Astrocyte (in vitro differentiated cells and primary cell): Measurements from ENCODE around the gene FAM120B. TPM values are rescaled to one million over a fixed set of nuclear protein-coding genes. Genes with fewer than 3 reads are reported as not detected.

Source experiments
- DNase-seq: peaks from one replicate; pipeline ENCODE4 v3.0.0-alpha.2; 2010; ENCODE audit warnings: low read depth
- FAIRE-seq: peaks from 2 replicates; lab custom pipeline; 2011; peaks lifted over from hg19 to GRCh38; lab: Jason Lieb, UNC
- H2AFZ ChIP-seq: 2 replicates; pipeline ENCODE4 v1.6.0; 2012; ENCODE audit warnings: low read depth, low read length, inconsistent platforms
- H3K27ac ChIP-seq: 2 replicates; pipeline ENCODE4 v1.5.1; 2011; ENCODE audit warnings: low read depth, low read length, inconsistent platforms
- H3K27me3 ChIP-seq: 2 replicates; pipeline ENCODE4 v1.6.0; 2011; ENCODE audit warnings: low read length, inconsistent platforms; ENCODE audit not compliant: insufficient read depth
- H3K36me3 ChIP-seq: 2 replicates; pipeline ENCODE4 v1.5.1; 2011; ENCODE audit warnings: low read length, inconsistent platforms; ENCODE audit not compliant: insufficient read depth
- H3K4me1 ChIP-seq: 2 replicates; pipeline ENCODE4 v1.5.1; 2011; ENCODE audit warnings: low read length, inconsistent platforms; ENCODE audit not compliant: insufficient read depth
- H3K4me2 ChIP-seq: 2 replicates; pipeline ENCODE4 v1.6.0; 2012; ENCODE audit warnings: low read length, inconsistent platforms
- H3K4me3 ChIP-seq: 2 replicates; pipeline ENCODE4 v1.5.1; 2011; ENCODE audit warnings: low read depth, mild to moderate bottlenecking, low read length, inconsistent platforms; ENCODE audit not compliant: insufficient read depth
- H3K79me2 ChIP-seq: 2 replicates; pipeline ENCODE4 v1.6.0; 2012; ENCODE audit warnings: mild to moderate bottlenecking, low read length, inconsistent platforms; ENCODE audit not compliant: insufficient read depth
- H3K9ac ChIP-seq: 2 replicates; pipeline ENCODE4 v1.6.0; 2012; ENCODE audit warnings: mild to moderate bottlenecking, low read length, inconsistent platforms
- H3K9me3 ChIP-seq: 2 replicates; pipeline ENCODE4 v1.5.1; 2012; ENCODE audit warnings: low read depth, mild to moderate bottlenecking, low read length, inconsistent platforms; ENCODE audit not compliant: insufficient read depth
- H4K20me1 ChIP-seq: 2 replicates; pipeline ENCODE4 v1.6.0; 2012; ENCODE audit warnings: low read length, inconsistent platforms; ENCODE audit not compliant: insufficient read depth
- H3K27ac Mint-ChIP-seq: one replicate; pipeline ENCODE4 v1.8.0; 2021; ENCODE audit warnings: mild to moderate bottlenecking, mixed read lengths; ENCODE audit not compliant: unreplicated experiment
- H3K27me3 Mint-ChIP-seq: one replicate; pipeline ENCODE4 v1.8.0; 2021; ENCODE audit warnings: low read depth, mixed read lengths; ENCODE audit not compliant: unreplicated experiment
- H3K36me3 Mint-ChIP-seq: one replicate; pipeline ENCODE4 v1.8.0; 2021; ENCODE audit warnings: low read depth, mixed read lengths; ENCODE audit not compliant: unreplicated experiment
- H3K4me1 Mint-ChIP-seq: one replicate; pipeline ENCODE4 v1.8.0; 2021; ENCODE audit warnings: low read depth, mixed read lengths; ENCODE audit not compliant: unreplicated experiment
- H3K4me3 Mint-ChIP-seq: one replicate; pipeline ENCODE4 v1.8.0; 2021; ENCODE audit warnings: mild to moderate bottlenecking, moderate library complexity, mixed read lengths; ENCODE audit not compliant: unreplicated experiment
- H3K9me3 Mint-ChIP-seq: one replicate; pipeline ENCODE4 v1.8.0; 2021; ENCODE audit warnings: mild to moderate bottlenecking, mixed read lengths; ENCODE audit not compliant: unreplicated experiment
- CTCF ChIP-seq: IDR thresholded peaks from 2 replicates; pipeline ENCODE4 v1.5.1; 2011; ENCODE audit warnings: low read depth, mild to moderate bottlenecking, inconsistent platforms, low read length, moderate library complexity; ENCODE audit not compliant: insufficient read depth
- EZH2 ChIP-seq: IDR thresholded peaks from 2 replicates; pipeline ENCODE4 v1.6.1; 2012; ENCODE audit warnings: mild to moderate bottlenecking, low read length, inconsistent platforms; ENCODE audit not compliant: insufficient read depth
- total RNA-seq: library from RNA; stranded (reverse); gene quantifications from 2 replicates; pipeline ENCODE4 v1.2.1, GENCODE V29; 2021

FAM120B gene
- total RNA-seq, 1 donor from 2014 or later, result 29.8 TPM

GRCh38 chr6:170261643-170262488 is 44.7 kb upstream of the FAM120B start:
- H3K4me3 Mint-ChIP-seq, result no peak overlapping the region
- no peak overlapping the region for H3K4me2 ChIP-seq
- H3K9me3 Mint-ChIP-seq, result peaks cover 2% of the 10 kb centered on the region
- H3K27me3 ChIP-seq, result no peaks in the 10 kb centered on the region
- no peak overlapping the region for H2AFZ ChIP-seq
- H3K27ac ChIP-seq, result no peak overlapping the region
- H3K27me3 Mint-ChIP-seq, result peaks cover 33% of the 10 kb centered on the region
- TF ChIP-seq EZH2, result no peak
- TF ChIP-seq CTCF, result no peak
- FAIRE-seq, result no peak
- H3K36me3 Mint-ChIP-seq, result no peaks in the 10 kb centered on the region
- H3K9ac ChIP-seq, result no peak overlapping the region
- H3K27ac Mint-ChIP-seq, result no peak overlapping the region
- no peak overlapping the region for H3K4me3 ChIP-seq
- H3K9me3 ChIP-seq, result no peaks in the 10 kb centered on the region
- H3K36me3 ChIP-seq, result no peaks in the 10 kb centered on the region
- H4K20me1 ChIP-seq, result no peaks in the 10 kb centered on the region
- no peaks in the 10 kb centered on the region for H3K79me2 ChIP-seq
- H3K4me1 ChIP-seq, result no peaks in the 10 kb centered on the region
- peaks cover 2% of the 10 kb centered on the region for H3K4me1 Mint-ChIP-seq
- DNase-seq, result no peak

GRCh38 chr6:170262489-170263088 is 44.0 kb upstream of the FAM120B start:
- FAIRE-seq, result no peak
- H3K4me2 ChIP-seq, result no peak overlapping the region

More at GRCh38 chr6:170262489-170263088, 44.0 kb upstream of the FAM120B start:
- Mint-ChIP-seq H3K36me3 (no peaks in the 10 kb centered on the region), H3K27ac (no peak overlapping the region), H3K4me1 (peaks cover 2% of the 10 kb centered on the region), H3K9me3 (no peaks in the 10 kb centered on the region), H3K27me3 (peaks cover 29% of the 10 kb centered on the region), H3K4me3 (no peak overlapping the region)
- Histone ChIP-seq H3K9ac (no peak overlapping the region), H4K20me1 (no peaks in the 10 kb centered on the region), H2AFZ (no peak overlapping the region), H3K4me1 (no peaks in the 10 kb centered on the region), H3K79me2 (no peaks in the 10 kb centered on the region), H3K27ac (no peak overlapping the region), H3K4me3 (no peak overlapping the region), H3K36me3 (no peaks in the 10 kb centered on the region), H3K27me3 (no peaks in the 10 kb centered on the region), H3K9me3 (no peaks in the 10 kb centered on the region)
- no peak for DNase-seq
- TF ChIP-seq EZH2 (no peak), CTCF (no peak)
